Inflammatory macrophage treated with lipopolysaccharide for 4 hours (primary cell): ENCODE results near the gene COPA.
"Not testable (repeated sequence)": the region's sequence is repeated elsewhere in the genome, so short reads cannot be mapped to it uniquely, and the experiment has no call there.

Experiments used
- DNase-seq: peaks from one replicate; pipeline ENCODE4 v3.0.0-alpha.2; 2020

COPA gene

DNA sequence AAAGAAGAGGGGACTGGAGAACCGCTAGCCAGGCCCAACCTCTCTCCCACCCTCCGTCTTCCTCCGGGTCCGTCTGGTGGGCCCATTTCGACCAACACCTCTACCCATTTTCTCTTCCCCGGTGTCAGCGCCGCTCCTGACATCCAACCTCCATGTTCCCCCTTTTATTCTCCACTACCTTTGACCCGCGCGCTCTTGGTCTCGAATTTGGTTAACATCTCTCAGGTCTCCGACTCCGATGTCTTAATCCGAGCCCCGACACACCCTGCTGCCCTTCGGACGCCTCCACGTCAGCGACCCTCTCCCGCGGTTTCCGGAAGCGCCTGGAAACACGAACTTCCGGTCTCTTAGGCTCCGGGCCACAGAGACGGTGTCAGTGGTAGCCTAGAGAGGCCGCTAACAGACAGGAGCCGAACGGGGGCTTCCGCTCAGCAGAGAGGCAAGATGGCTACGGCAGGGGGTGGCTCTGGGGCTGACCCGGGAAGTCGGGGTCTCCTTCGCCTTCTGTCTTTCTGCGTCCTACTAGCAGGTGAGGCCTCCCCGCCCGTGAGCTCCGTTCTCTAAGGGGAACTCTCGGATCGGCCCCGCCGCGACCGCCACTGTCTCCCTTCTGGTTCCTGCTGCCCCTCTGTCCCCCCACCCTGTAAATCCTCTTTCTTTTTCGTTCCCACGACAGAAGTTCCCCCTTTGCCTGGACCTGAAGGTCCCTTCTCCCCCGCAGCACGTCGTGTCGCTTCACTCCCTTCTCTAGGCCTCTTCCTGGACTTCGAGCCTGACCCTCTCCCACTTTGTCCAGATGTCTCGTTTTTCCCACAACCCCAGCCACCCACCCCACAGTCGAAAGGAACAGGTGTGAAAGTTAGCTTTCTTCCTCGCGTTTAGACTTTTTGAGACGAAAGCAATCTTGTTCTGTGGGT lies at the start of gene COPA, which contains the start of gene NCSTN:
Gene COPA (minus strand): TSS at position 298 of the 917 bp plus-strand sequence. CDS start 80 bp downstream, at position 218.
Gene NCSTN (plus strand): TSS at position 431 of the 917 bp plus-strand sequence. CDS start 14 bp downstream, at position 445.
- peak; percentile 98 for DNase-seq

DNA sequence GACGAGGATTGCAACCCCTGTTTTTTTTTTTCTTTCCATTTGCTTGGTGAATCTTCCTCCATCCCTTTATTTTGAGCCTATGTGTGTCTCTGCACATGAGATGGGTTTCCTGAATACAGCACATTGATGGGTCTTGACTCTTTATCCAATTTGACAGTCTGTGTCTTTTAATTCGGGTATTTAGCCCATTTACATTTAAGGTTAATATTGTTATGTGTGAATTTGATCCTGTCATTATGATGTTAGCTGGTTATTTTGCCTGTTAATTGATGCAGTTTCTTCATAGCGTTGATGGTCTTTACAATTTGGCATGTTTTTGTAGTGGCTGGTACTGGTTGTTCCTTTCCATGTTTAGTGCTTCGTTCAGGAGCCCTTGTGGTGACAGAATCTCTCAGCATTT lies 45.4 kb upstream of the COPA start:
- DNase-seq: not testable (repeated sequence)

GRCh38 chr1:160384812-160385211 lies 41.8 kb upstream of the COPA start:
- DNase-seq: not testable (repeated sequence)

GRCh38 chr1:160377585-160378206 lies 34.6 kb upstream of the COPA start:
- DNase-seq: no peak

- peak; percentile 66 for DNase-seq
Observed at GRCh38 chr1:160376525-160377131, 33.6 kb upstream of the COPA start.

- DNase-seq: peak; percentile 56
Observed at GRCh38 chr1:160375788-160376524, 32.9 kb upstream of the COPA start.

DNA sequence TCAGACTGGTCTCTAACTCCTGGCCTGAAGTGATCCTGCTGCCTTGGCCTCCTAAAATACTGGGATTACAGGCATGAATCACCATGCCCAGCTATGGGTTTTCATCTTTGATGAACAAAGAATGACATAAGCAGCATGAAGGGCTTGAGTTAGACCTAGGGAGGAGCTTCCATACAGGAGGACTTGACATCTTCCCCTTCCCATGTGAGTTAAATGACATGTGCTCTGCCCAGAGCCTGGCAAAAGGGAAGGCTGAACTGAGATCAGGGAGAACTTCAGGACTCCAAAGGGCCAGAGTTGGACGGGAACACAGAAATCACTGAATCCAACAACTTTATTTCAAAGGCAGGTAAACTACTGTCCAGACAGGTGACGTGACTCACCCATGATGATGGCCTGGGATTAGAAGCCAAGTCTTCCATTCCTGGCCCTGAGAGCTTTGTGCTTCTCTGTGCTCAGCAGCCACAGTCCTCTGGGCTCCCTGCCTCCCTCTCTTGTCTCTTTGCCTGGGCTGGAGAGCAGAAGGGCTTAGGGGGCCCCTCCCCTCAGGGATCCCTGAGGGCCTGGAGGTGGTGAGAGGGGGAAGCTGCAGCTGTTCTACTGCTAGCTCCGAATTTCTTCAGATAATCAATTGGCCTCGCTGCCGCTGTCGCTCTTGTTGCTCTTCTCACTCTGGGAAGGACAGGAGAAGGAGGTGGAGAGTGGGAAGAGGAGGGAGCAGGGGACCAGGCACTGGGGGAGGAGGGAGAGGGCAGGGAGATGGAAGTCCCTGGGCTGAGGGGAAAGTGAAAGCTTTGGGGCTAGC lies 31.5 kb upstream of the COPA start:
- peak; percentile 64 for DNase-seq

DNA sequence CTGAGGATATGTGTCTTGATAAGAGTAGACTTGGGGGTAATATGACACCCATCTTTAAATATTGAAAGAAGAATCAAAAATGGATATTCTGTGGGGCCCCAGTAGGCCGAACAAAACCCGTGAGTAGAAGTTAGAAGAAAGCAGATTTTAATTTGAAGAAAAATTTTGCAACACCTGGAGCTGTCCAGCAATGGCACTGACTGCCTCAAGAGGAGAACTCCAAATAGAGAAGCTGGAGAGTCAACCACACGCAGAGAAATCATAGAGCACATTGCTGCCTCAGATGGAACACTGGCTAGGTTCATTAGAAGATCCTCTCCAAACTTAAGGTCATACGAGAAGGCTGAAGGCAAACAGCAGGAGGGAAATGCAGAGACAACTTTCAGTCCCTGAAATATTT lies 30.6 kb upstream of the COPA start:
- peak; percentile 65 for DNase-seq

GRCh38 chr1:160371756-160372155 lies 28.7 kb upstream of the COPA start:
- peak; percentile 87 for DNase-seq

DNA sequence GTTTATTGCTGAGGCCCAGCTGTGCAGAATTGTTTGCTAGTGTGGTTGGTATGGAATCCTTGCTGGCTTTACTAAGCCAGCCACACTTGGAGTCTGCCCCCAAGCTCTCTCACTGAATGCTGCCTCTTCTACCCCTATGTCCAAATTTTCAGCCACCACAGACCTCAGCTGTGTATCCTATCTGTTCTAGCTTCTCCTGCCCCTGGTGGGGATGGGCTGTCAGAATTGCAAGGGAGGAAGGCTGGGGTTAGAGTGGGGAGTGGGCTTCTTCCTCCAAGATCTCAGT lies 28.2 kb upstream of the COPA start:
- no peak for DNase-seq

GRCh38 chr1:160370561-160371345 lies 27.7 kb upstream of the COPA start:
- DNase-seq: no peak

GRCh38 chr1:160369087-160369486 lies 26.0 kb upstream of the COPA start:
- DNase-seq: no peak

DNA sequence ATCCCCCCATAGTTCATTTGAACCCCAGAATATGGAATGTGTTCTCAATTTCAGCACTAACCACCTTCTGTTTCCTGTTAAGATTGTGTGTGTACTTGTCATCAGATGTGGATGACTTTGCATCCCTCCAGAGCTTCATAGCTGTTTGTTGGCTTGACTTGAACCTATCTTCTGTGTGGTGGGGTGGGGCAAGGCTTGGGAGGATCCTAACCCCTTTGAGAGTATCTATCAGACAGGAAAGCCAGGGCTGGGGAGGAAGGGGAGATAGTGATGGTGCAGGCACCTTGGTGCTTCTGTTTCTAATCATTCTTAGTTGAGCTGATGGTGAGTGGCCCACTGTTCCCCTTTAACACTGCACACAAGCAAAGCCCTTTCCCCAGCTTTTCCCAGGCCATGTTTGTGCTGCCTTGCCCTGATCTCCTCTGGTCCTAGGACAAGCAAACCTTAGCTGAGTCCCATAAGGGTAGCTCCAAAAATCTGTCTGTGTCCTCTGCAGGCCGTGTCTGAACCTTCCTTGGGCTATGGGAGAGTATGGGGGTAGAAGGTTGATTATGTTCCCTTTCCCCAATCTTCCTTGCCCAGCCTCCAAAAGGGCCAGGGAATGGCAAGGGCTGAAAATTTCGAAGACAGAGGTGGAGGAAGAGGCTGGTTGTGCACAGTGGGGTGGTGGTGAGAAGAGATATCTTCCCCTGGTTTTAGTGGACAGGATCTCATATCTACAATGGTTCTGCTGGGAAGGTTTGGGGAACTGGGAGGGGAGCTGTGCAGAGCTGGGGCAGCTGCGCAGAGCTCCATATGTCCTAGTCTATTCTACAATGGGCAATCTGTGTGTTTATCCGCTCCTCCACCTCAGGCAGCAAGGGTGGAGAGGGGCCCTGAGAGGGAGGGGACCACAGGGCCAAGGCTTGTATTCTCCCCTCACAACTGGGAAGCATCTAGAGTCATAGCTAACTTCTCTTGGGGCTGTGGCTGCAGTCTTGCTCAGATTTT lies 25.2 kb upstream of the COPA start:
- no peak for DNase-seq

DNA sequence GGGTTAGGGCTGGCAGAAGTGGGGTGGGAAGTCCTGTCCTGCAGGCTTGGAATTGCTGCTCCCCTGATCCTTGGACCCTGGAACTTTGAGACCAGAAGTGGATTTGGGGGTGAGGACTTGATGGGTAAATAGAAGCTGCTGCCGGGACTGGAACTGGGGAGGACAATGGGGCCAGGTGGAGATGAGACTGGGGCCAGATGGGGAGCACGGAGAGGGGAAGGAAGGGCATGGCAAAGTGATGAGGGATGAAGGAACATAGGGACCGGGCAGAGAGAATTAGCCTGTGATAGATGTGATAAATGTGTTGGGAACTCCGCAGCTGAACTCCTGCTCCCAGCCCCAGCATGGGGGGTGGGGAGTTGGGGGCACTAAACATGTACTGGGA lies 24.5 kb upstream of the COPA start:
- no peak for DNase-seq

DNA sequence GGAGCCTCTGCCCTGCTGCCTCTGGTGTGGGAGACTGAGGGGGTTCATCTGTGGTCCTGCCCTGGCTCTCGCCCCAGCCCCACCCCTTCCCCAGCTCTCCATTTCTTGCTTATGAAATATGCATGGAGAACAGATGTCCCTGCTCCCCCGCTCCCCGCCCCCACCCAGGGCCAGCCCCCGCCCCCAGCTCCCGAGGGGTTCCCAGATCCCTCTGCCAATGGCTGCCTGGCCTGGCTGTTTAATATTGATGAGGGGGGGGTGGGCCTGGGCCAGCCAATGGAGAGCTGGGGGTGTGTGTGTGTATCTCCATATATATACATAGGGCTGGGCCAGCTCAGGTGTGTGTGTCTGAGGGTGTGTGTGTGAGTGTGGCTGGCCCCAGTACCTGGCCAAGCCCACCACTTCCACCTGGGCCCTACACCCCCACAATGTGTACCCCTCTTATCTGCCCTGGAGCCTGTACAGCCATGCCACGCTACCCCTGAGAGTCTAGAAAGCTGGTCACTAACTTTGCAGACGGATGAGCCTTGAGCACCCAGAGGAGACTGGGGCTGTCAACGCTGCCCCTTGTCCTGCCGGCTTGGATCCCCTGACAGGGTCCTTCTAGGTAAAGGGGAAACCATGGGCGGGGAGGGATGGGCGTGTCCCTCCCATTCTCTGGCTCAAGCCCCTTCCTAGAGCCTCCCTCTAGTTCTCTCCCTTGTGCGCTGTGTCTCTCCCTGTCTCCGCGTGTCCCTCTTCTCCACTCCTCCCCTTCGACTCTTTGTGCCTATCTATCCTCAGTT lies 23.9 kb upstream of the COPA start, which contains the start of gene NHLH1:
Gene NHLH1 (plus strand): TSS at position 341 of the 785 bp plus-strand sequence. CDS start 3,661 bp downstream, outside the sequence.
- no peak for DNase-seq

GRCh38 chr1:160365325-160365724 lies 22.3 kb upstream of the COPA start:
- no peak for DNase-seq

GRCh38 chr1:160363951-160364735 lies 21.1 kb upstream of the COPA start:
- DNase-seq: no peak

- DNase-seq: no peak
Observed at GRCh38 chr1:160363010-160363409, 20.0 kb upstream of the COPA start.
